HT-29 (cell line): ENCODE results near the gene KDM5D. TPM values are rescaled to one million over a fixed set of nuclear protein-coding genes. Genes with fewer than 3 reads are reported as not detected.

Source experiments
- DNase-seq: peaks from one replicate; pipeline ENCODE4 v3.0.0-alpha.2; 2015; ENCODE audit warnings: low spot score
- total RNA-seq: library from RNA; depleted of rRNA; stranded (reverse); fragments of >200 nt; shearing (Covaris generic); gene quantifications from 2 replicates; pipeline ENCODE4 v1.2.3, GENCODE V29; 2014; rRNA removed

The KDM5D gene
- not detected in 2 replicates for total RNA-seq

- no peak for DNase-seq
Observed at GRCh38 chrY:19744381-19745378, at the start of gene KDM5D. Gene KDM5D (minus strand): TSS chrY:19744726. CDS start chrY:19744534, 192 bp downstream.

DNA sequence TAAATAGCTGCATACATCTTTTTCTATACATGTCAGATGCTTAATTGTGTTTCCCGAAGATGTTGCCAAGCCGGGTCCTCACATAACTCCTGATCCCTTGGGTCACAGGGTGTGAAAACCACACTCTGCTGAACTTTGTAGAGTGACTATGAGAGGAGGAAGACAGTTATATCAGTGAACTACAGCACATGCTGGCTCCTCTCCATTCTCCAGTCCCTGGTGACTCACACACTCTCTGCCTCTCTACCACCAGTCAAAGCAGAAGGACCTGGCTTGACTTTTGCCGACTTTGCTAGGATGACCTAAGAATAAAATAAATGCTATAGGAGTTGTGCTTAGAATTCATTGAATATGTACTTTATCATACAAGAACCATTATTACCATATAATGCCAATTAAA lies 23.8 kb upstream of the KDM5D start:
- DNase-seq: no peak

GRCh38 chrY:19743331-19743730 lies 1.2 kb downstream of the KDM5D start:
- no peak for DNase-seq

DNA sequence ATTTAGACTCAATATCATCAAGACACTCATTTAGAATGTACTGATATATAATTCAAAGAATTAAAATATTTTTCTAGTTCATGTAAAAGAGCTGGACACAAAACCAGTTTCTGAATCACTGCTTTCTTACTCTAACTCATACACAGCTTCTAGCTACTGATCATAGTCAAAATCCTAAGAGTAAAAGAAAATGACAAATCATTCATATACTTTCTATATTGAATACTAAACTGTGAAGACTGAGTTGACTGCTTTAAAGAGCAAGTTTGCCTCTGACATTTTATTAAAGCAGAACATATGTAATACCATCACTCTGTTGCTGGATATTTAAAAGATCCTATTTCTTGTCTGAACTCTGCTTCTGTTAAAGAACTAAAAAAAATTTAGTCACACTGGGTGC lies 2.4 kb downstream of the KDM5D start:
- DNase-seq: no peak

- DNase-seq: no peak
Observed at GRCh38 chrY:19734425-19734824, 10.1 kb downstream of the KDM5D start.

DNA sequence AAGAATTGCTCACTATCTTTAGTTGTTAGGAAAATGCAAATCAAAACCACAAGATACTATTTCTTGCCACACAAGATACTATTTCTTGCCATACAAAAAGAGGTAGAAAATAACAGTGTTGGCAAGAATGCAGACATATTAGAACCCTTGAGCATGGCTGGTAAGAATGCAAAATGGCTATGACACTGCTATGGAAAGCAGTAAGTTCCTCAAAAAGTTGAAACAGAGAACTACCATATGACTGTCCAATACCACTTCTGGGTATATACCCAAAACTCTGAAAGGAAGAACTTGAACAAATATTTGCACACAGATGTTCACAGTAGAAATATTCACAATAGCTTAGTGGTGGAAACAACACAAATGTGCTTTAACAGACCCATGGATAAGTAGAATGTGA lies 26.6 kb downstream of the KDM5D start:
- DNase-seq: no peak

DNA sequence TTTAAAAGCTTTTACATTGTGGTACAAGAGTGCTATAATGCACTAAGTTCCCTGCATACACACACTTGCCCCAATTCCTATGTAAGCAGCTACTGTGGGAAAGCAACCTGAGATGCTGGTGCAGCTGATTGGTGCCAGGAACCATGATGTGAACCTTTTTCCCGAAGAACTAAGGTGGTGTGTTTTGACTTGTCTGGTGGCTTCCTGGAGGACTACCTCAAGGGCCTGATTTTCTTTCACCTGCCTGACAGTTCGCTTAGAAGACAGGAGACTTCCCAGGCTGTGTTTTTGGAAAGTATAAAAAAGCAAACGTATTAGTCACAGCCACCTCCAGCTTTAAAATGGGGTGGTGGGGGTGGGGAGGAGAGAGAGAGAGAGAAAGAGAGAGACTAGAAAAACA lies 27.4 kb downstream of the KDM5D start:
- DNase-seq: no peak

DNA sequence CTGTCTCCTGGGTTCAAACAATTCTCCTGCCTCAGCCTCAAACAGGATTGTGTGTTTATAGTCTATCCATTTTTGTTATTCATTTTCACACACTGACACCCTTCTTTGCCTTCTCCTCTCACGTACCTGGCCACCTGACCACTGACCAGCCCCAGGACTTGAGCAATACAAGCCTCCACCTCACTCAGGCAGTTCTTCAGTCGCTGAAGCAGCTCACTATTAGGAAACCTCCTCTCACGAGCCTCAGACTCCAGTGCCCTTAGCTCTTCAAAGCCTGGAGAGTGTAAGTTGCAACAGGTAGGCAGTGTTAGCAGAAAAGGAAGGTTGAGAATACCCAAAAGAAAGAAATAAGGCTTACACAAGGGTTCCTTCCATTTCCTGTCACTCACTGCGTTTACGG lies 29.3 kb downstream of the KDM5D start:
- DNase-seq: no peak

DNA sequence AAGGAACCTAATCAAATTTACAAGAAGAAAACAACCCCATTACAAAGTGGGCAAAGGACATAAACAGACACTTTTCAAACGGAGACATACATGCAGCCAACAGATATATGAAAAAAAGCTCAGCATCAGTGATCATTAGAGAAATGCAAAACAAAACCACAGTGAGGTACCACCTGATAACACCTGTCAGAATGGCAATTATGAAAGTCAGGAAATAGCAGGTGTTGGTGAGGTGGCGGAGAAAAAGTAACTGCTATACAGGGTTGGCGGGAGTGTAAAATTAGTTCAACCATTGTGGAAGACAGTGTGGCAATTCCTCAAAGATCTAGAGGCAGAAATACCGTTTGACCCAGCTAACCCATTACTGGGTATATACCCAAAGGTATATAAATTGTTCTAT lies 31.1 kb downstream of the KDM5D start:
- no peak for DNase-seq

DNA sequence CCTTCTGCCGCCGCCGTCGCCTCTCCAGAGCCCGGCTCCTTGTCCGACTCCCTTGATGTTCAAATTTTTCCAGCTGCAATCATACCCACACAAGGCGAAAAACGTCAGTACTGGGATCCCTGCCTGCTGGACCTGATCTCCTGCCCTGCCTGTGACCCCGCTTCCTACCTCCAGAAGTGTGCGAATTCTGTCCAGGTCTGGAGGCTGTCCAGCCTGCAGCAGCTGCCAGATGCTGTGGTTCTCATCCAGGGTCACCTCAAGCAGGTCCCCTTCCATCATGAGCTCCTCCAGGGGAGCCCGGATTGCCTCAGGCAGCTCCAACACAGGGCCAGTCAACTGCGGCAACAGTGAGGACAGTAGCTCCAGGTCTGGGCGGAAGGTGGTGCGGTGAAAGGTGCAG lies 38.3 kb downstream of the KDM5D start:
- no peak for DNase-seq

GRCh38 chrY:19698495-19698894 lies 46.0 kb downstream of the KDM5D start:
- DNase-seq: no peak

GRCh38 chrY:19680821-19681220 lies 63.7 kb downstream of the KDM5D start:
- DNase-seq: no peak
